ENCODE results near the gene XK. TPM values are rescaled to one million over a fixed set of nuclear protein-coding genes. Genes with fewer than 3 reads are reported as not detected.

Gene XK
- total and polyA plus RNA-seq, 2 of the 4 experiments (the other 2 are of a cell fraction): under 0.01 to 0.02 TPM

DNA sequence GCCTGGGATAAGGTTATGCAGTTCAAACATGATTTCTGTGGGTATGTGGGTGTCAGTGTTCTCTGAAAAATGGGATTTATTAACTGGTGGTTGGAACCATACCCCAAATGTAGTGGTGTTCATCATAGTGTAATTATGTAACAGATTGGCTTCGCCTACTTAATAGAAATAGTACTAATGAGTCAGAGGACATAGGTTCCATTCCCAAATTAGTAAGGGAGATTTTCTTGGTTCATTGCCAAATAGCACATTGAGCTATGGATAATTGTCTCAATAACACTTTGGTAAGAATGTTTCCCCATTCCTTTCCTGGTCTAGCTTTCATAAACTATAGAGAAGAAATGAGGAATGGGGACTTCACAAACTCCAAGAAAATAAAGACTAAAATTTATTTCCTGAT lies 73.8 kb downstream of the XK start:
- H3K36me3 ChIP-seq (ENCODE audit: control insufficient read depth, insufficient read depth, low read length): no peaks in the 10 kb centered on the region
- no peaks in the 10 kb centered on the region for H4K20me1 ChIP-seq (ENCODE audit: insufficient read depth, low read length)
- POLR2A ChIA-PET (ENCODE audit: unreplicated experiment): no interaction called here
- no peak overlapping the region for H3K18ac ChIP-seq (ENCODE audit: low read depth, low read length)
- H2AFZ ChIP-seq (replicated peaks; ENCODE audit: low read length, poor library complexity): no peak overlapping the region
- no peaks in the 10 kb centered on the region for H3K79me1 ChIP-seq (ENCODE audit: low read depth in 1 of 2, low read length in 2 of 2)
- H3K9me3 ChIP-seq (ENCODE audit: control insufficient read depth, insufficient read depth, low read length): no peaks in the 10 kb centered on the region
- H3K27me3 ChIP-seq (ENCODE audit: control insufficient read depth, insufficient read depth, low read length): peaks cover 5% of the 10 kb centered on the region
- H2BK120ac ChIP-seq (ENCODE audit: low read depth, low read length): no peak overlapping the region
- no peak overlapping the region for H3K56ac ChIP-seq (ENCODE audit: extremely low read depth, insufficient read depth, low read length)
- no peak overlapping the region for H3K23ac ChIP-seq (ENCODE audit: low read depth, low read length)
- no peak overlapping the region for H3K14ac ChIP-seq (replicated peaks; ENCODE audit: low read depth, low read length)
- H3K9ac ChIP-seq (ENCODE audit: low read depth, low read length): no peak overlapping the region
- H2BK15ac ChIP-seq (ENCODE audit: low read depth, low read length): no peak overlapping the region
- H2BK20ac ChIP-seq (ENCODE audit: low read depth, low read length): no peak overlapping the region
- BruUV-seq (replicated peaks): no TSS peak
- no peak overlapping the region for H4K8ac ChIP-seq (ENCODE audit: low read depth in 2 of 2, low read length in 2 of 2)
- no peak overlapping the region for H3K4ac ChIP-seq (ENCODE audit: low read depth, low read length)
- dilution Hi-C loops (cut with HindIII; ENCODE audit: low sequenced_read_pairs, unreplicated experiment): no loop called here
- CTCF ChIA-PET: no interaction called here
- H3K4me2 ChIP-seq (ENCODE audit: low read depth, low read length): no peak overlapping the region
- no CpG with 5 or more reads among the region's 1 CpG for WGBS, 2 experiments (ENCODE audit: extremely low coverage in 2 of 2, insufficient read length in 1 of 2)
- no peak overlapping the region for H4K5ac ChIP-seq (ENCODE audit: low read depth, low read length)
- DNase-seq (no peak), ATAC-seq (ENCODE audit: low read depth) (no peak)
- H2AK9ac ChIP-seq (replicated peaks; ENCODE audit: low read depth, low read length, poor library complexity): no peak overlapping the region
- H2BK5ac ChIP-seq (ENCODE audit: low read depth, low read length, poor library complexity, severe bottlenecking): no peak overlapping the region
- in situ Hi-C loops (cut with MboI; ENCODE audit: low sequenced_read_pairs): no loop called here
- no peak overlapping the region for H3K27ac ChIP-seq (ENCODE audit: insufficient read depth, low read length)
- no peak overlapping the region for H4K91ac ChIP-seq (ENCODE audit: insufficient read depth, low read depth, low read length)
- no peak overlapping the region for H2AK5ac ChIP-seq (ENCODE audit: low read depth, low read length)
- no peak overlapping the region for H3K4me3 ChIP-seq (ENCODE audit: insufficient read depth, low read depth, low read length)
- TF ChIP-seq FOS (IDR thresholded peaks at IDR 0.05; ENCODE audit: low read depth, low read length): no peak
- TF ChIP-seq BHLHE40 (IDR thresholded peaks at IDR 0.05; ENCODE audit: low read depth, low read length): no peak
- no peak for TF ChIP-seq USF2 (IDR thresholded peaks at IDR 0.05; ENCODE audit: low read depth, low read length)
- intact Hi-C loops (cut with micrococcal nuclease): no loop called here
- H3K9me1 ChIP-seq (ENCODE audit: insufficient read depth, low read length): no peaks in the 10 kb centered on the region
- H3K4me1 ChIP-seq (ENCODE audit: control insufficient read depth, insufficient read depth, low read length): no peaks in the 10 kb centered on the region
